Measurements from ENCODE around the gene SOX15. TPM values are rescaled to one million over a fixed set of nuclear protein-coding genes. Genes with fewer than 3 reads are reported as not detected.
A peak's percentile ranks its signal among the peaks of the same experiment; 100 is the strongest.

SOX15 gene
- total and polyA plus RNA-seq, 2 of the 13 experiments (the other 11 are each of a cell fraction or from before 2014, with no cell fraction given) = 0.07 to 0.18 TPM

- TF ChIP-seq CBFB (CRISPR knock-in tag; IDR thresholded peaks at IDR 0.05) (0 out of 2 replicates have a peak, but pooled peaks have one; percentile 57), ATF3 (CRISPR knock-in tag; IDR thresholded peaks at IDR 0.05) (no peak), ZKSCAN8 (CRISPR knock-in tag; IDR thresholded peaks at IDR 0.05; ENCODE audit: borderline replicate concordance) (no peak), ZNF34 (CRISPR knock-in tag; IDR thresholded peaks at IDR 0.05; ENCODE audit: borderline replicate concordance) (no peak), SAFB2 (CRISPR knock-in tag; IDR thresholded peaks at IDR 0.05; ENCODE audit: borderline replicate concordance, low read depth) (peak; percentile 16), MAX (IDR thresholded peaks at IDR 0.05) (peak; percentile 96), ZNF234 (CRISPR knock-in tag; conservative IDR thresholded peaks at IDR 0.05) (no peak), ZFX (CRISPR knock-in tag; IDR thresholded peaks at IDR 0.05; ENCODE audit: low read depth) (peak; percentile 79), KLF15 (CRISPR knock-in tag; IDR thresholded peaks at IDR 0.05; ENCODE audit: borderline replicate concordance) (no peak), DPF2 (CRISPR knock-in tag; IDR thresholded peaks at IDR 0.05; ENCODE audit: borderline replicate concordance, low read depth) (no peak), SMAD1 (CRISPR knock-in tag; IDR thresholded peaks at IDR 0.05; ENCODE audit: borderline replicate concordance, low read depth) (no peak), HNF4A (CRISPR knock-in tag; IDR thresholded peaks at IDR 0.05) (peak; percentile 27; the same call in 1 of the 2 replicates), ZNF775 (CRISPR knock-in tag; IDR thresholded peaks at IDR 0.05; ENCODE audit: borderline replicate concordance) (no peak), NCOA1 (CRISPR knock-in tag; IDR thresholded peaks at IDR 0.05) (no peak), ZSCAN20 (CRISPR knock-in tag; IDR thresholded peaks at IDR 0.05; ENCODE audit: borderline replicate concordance) (no peak), AFF4 (CRISPR knock-in tag; IDR thresholded peaks at IDR 0.05) (peak; percentile 9; the same call in 1 of the 2 replicates), ZNF230 (CRISPR knock-in tag; IDR thresholded peaks at IDR 0.05) (no peak), SMAD3 (CRISPR knock-in tag; IDR thresholded peaks at IDR 0.05) (peak; percentile 24; the same call in 1 of the 2 replicates), ARNT2 (CRISPR knock-in tag; IDR thresholded peaks at IDR 0.05; ENCODE audit: low read depth) (peak; percentile 49; the same call in 1 of the 2 replicates), ZNF577 (CRISPR knock-in tag; IDR thresholded peaks at IDR 0.05; ENCODE audit: borderline replicate concordance, low read depth) (no peak), NCOR1 (IDR thresholded peaks at IDR 0.05; ENCODE audit: borderline replicate concordance, low read length) (peak; percentile 69; the same call in 1 of the 2 replicates), ZNF547 (CRISPR knock-in tag; IDR thresholded peaks at IDR 0.05) (peak; percentile 66; the same call in 1 of the 2 replicates), ATF5 (CRISPR knock-in tag; IDR thresholded peaks at IDR 0.05; ENCODE audit: low read depth) (no peak)
Measured at GRCh38 chr17:7573324-7574080, 16.4 kb downstream of the SOX15 start (continued).

Measured in HepG2 (cell line).